CD1c-positive myeloid dendritic cell (primary cell): ENCODE measurements around the gene CDH4.

Experiments used
- DNase-seq: peaks from one replicate; pipeline ENCODE4 v3.0.0-alpha.2; 2016; ENCODE audit errors: extremely low spot score

CDH4 gene

DNA sequence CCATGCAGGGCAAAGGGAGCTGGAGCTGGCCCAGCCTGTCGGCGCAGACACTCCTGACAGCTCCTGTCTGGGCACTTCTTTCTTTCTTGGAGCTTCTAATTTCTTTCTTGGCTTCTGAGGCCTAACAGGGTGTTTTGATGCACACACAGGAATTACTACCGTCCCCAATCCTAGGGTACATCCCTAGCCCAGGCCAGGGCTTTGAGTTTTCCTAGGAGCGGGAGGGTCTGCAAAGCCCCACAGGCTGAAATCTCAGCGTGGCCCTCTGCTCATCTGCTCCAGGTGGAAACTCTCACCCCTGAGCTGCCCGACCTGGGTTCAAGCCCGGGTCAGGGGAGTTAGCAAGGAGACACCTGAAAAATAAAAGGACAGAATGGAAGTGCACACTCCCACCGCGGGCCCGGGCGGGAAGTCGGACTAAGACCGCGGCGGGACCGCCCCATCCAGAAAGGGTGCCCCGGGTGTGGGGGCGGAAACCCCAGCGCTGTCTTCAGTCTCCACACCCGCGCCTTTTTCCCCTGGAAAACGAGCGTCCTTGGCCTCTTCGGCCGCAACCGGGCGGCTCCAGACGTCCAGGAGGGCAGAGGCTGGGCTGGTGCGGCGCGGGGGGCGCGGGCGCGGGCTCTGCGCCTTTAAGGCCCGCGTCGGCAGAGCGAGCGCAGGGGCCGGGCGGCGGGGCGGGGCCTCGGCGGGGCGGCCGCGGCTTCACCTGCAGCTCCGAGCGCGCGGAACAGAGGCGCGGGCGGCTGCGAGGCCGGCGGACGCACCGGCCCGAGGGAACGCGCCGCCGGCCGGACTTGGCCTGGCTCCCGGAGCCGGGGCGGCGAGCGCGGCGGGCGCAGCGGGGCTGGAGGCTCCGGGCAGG, at the start of gene CDH4:
Gene CDH4, plus strand, starts transcription at position 733 of the 865 bp plus-strand sequence.
- no peak for DNase-seq

- no peak for DNase-seq
Observed at GRCh38 chr20:61203320-61203719, 48.7 kb upstream of the CDH4 start.

GRCh38 chr20:61204206-61204605, 47.9 kb upstream of the CDH4 start:
- no peak for DNase-seq

DNA sequence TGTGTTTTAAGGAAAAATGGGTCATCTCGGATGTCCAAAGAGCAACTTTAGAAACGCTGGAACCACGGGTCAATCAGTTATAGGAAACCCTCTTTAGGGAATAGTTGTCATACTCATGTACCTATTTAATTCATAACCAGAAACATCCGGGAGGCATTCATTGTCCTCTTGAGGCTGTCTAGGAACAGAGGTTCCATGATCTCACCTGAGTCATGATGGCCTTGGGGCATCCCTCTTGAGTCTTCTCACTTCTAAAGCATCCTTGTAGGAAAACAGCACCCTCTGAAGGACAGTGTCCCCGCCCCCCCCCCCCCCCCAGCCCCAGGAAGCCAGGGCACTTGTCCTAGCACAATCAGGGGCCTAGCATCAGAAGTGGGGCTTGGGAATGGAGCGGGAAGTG, 46.3 kb upstream of the CDH4 start:
- DNase-seq = no peak

DNA sequence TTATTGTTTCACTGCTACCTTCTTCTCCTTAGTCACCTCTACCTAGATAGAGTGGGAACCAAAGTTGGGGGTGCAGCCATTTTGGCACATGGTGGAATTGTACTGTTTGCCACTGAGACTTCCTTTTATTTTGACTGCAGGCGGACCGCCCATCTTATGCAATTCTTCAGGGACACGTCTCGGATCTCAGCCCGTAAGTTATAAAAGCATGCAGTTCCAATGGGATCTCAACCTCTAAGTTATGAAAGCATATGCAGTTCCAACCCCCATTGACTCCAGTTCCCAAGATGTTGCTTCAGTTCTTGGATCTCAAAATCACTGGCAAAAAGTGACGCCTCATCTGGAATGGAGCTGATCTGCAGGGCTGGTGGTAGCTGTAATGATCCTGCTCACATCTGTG, 41.2 kb upstream of the CDH4 start:
- DNase-seq = no peak

DNA sequence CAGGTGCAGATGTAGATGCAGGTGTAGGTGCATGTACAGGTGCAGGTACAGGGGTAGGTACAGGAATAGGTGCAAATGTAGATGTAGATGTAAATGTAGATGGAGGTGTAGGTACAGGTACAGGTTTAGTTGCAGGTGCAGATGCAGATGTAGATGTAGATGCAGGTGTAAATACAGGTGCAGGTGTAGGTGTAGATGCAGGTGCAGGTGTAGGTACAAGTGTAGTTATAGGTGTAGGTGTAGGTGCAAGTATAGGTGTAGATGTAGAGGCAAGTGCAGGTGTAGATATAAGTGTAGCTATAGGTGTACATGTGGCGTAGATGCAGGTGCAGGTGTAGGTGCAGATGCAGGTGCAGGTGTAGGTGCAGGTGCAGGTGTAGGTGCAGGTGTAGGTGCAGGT, 34.2 kb upstream of the CDH4 start:
- DNase-seq = no peak

GRCh38 chr20:61219021-61219431, 33.0 kb upstream of the CDH4 start:
- DNase-seq = no peak

GRCh38 chr20:61220131-61220530, 31.9 kb upstream of the CDH4 start:
- DNase-seq = no peak

GRCh38 chr20:61220626-61221325, 31.3 kb upstream of the CDH4 start:
- no peak for DNase-seq

DNA sequence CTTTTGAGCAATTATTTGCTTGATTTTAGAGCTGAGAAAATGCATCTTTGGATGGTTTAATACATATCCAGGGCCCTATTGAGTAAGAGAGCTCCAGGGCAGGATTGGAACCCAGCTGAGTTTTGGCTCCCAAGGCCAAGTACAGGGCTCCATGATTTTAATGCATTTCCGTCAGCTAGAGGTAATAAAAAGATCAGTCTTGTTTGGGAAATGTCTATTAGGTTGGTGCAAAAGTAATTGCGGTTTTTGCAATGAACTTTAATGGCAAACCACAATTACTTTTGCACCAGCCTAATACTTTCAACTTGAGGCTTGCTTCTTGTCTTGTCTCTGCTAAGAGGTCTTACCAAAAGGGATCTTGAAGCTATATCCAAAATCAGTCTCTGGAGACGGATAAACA, 29.4 kb upstream of the CDH4 start:
- DNase-seq = no peak

GRCh38 chr20:61223121-61223520, 28.9 kb upstream of the CDH4 start:
- no peak for DNase-seq

DNA sequence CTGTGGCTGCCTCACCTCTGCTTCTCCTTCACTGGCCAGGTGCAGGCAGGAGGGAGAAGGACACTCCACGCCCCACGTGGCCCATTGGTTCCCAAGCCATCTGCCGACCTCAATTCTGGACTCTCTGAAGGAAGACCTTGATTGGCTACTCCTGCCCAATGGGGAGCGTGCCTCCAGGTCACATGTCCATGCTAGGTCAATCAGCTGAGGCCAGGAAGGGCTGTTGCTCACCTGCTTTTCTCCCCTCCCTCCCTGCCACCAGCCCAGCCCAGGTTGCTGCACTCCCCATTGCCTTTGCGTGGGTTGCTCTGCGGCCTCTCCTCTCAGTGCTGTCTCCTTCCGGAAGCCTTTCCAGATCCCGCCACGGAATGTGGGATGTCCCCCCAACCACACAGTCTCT, 21.9 kb upstream of the CDH4 start:
- DNase-seq = no peak

- no peak for DNase-seq
Observed at GRCh38 chr20:61233590-61233989, 18.5 kb upstream of the CDH4 start.

DNA sequence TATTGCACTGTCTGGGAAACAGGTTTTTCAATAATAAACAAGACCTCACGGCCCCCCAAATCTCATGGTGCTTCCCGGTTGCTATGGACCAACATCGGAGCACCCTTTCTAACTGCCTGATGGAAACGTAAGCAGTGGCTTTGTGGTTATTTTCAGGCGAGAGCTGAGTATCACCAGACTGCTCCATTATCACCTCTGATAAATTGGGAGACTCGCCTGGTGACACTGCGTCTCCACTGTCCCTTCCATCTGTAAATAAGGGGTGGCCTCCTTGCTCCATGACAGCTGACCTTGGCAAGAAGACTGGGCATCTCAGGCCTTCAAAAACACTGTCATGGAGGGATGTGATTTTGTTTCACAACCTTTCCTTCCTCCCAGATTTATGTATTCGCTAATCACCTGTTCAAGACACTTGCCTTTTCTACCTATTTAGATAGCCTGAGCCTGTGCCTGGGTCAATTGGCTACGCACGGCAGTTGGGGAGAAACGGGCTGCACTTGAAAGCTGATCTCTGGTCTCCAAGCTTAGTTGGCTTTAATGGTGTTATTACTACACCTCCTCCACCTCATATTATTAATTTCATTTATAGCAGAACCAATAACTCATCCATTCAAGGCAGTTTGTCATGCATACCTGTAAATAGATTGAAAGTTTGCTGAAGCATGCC, 17.7 kb upstream of the CDH4 start:
- no peak for DNase-seq

DNA sequence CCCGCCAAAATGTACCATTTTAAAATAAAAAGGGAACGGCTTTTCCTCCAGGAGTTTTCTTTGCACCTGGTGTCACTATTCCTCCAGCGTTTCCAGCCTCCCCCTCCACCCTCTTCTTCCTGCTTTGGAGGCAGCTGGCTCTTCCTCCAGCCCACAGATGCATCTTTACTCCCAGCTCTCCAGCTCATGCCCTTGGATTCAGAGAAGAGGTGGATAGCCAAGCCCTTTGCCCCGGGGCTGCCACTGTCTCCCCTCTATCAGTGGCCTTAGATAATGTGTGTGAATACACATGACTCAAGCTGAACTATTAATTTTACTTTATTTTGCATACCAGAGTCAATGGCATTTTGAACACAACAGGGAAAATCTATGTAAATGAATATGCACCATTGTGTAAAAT, 15.3 kb upstream of the CDH4 start:
- DNase-seq = no peak

DNA sequence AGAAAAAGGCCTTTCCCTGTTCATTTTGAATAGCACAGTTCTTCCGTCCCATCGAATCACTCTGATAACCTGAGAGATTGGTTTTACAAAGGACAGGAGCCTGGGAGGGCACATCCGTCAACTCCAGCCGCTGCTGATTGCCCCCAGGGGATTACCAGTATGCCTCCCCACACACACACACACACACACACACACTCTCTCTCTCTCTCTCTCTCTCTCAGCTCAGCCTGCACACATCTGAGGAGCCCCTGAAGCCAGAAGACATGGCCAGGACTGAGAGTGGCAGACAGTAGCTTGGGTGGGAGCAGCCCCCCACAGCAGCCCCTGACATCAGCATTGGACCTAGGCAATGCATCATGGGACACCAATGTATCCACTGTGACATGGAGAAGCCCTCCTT, 13.2 kb upstream of the CDH4 start:
- DNase-seq = no peak

GRCh38 chr20:61240814-61241213, 11.2 kb upstream of the CDH4 start:
- no peak for DNase-seq

- no peak for DNase-seq
Observed at GRCh38 chr20:61244213-61244612, 7.8 kb upstream of the CDH4 start.

GRCh38 chr20:61246269-61246668, 5.8 kb upstream of the CDH4 start:
- DNase-seq = no peak

DNA sequence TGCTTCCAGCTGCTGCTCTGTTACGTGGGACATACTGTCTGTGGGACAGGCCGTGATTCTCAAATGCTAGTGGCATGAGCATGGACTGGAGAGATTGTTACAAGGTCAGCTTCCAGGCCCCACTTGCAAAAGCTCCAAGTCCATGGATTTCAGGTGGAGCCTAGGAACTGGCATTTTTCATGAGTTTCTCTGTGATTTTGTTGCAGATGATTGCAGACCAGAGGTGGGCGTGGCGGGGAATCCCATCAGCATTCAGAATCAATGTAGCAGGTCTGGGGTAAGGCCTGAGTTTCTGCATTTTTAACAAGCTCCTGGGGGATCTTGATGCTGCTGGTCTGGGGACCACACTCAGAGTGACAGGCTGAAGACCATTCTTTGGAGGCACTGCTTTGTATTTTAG, 2.4 kb upstream of the CDH4 start:
- DNase-seq = no peak

- no peak for DNase-seq
Observed at GRCh38 chr20:61252601-61253263, 671 bp downstream of the CDH4 start.

DNA sequence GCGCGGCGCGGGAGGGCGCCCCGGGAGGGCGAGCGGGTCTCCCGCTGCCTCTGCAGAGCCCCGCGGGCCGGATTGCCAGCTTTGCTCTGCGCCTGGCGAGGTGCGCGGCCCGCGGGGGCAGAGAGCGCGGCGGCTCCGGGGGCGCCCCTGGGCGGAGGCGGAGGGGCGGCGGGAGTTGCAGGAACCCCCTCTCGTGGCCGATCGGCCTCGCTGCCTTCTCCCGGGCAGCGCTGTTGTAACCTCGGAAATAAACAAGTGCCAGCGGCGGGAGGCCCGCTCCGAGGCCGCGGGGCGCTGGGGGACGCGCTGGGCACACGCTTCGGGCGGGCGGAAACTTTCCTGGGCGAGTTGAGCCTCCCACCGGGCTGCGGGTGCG, 1.2 kb downstream of the CDH4 start:
- no peak for DNase-seq
